Activated CD8-positive, alpha-beta T cell treated with anti-CD3 and anti-CD28 coated beads, Interleukin-2, amount 10 ng/mL, durations not matched to agents 7 days and 5 days (primary cell): ENCODE measurements around the gene SLC38A10. TPM values are rescaled to one million over a fixed set of nuclear protein-coding genes. Genes with fewer than 3 reads are reported as not detected.
A peak's percentile ranks its signal among the peaks of the same experiment; 100 is the strongest.

Source experiments
- ATAC-seq: fragments of 150-1000 bp; cut with Tn5 transposase; one replicate; pipeline ENCODE4 v1.10.0; 2021; ENCODE audit warnings: moderate library complexity
- CTCF ChIA-PET: fragments of 350-600 bp; sonication (Branson Sonifier 250); formaldehyde crosslinking; loops from one replicate; lab custom pipeline; 2021; ENCODE audit warnings: antibody characterized with exemption; lab: Charles Lee
- POLR2A ChIA-PET: fragments of 350-600 bp; sonication (Branson Sonifier 250); formaldehyde crosslinking; loops from one replicate; lab custom pipeline; 2021; ENCODE audit warnings: antibody characterized with exemption; lab: Charles Lee
- DNase-seq: peaks from one replicate; pipeline ENCODE4 v3.0.0-alpha.2; 2020
- H3K27ac Mint-ChIP-seq: one replicate; pipeline ENCODE4 v1.8.0; 2021; ENCODE audit warnings: mild to moderate bottlenecking, mixed read lengths
- H3K27me3 Mint-ChIP-seq: one replicate; pipeline ENCODE4 v1.8.0; 2021; ENCODE audit warnings: low read depth, mixed read lengths
- H3K36me3 Mint-ChIP-seq: one replicate; pipeline ENCODE4 v1.8.0; 2021; ENCODE audit warnings: low read depth, mixed read lengths
- H3K4me1 Mint-ChIP-seq: one replicate; pipeline ENCODE4 v1.8.0; 2021; ENCODE audit warnings: low read depth, mixed read lengths
- H3K4me3 Mint-ChIP-seq: one replicate; pipeline ENCODE4 v1.8.0; 2021; ENCODE audit warnings: mild to moderate bottlenecking, mixed read lengths
- H3K9me3 Mint-ChIP-seq: one replicate; pipeline ENCODE4 v1.8.0; 2022; ENCODE audit warnings: mixed read lengths; ENCODE audit not compliant: insufficient read depth
- total RNA-seq, 2 experiments: library from RNA; stranded (reverse); gene quantifications; one replicate each; pipeline ENCODE4 v1.2.3, GENCODE V29; 2021

SLC38A10 gene
- total RNA-seq, 2 experiments from 2014 or later, result 78.5 to 83.5 TPM

- Mint-ChIP-seq H3K27me3 (no peaks in the 10 kb centered on the region), H3K36me3 (no peaks in the 10 kb centered on the region), H3K27ac (no peak overlapping the region), H3K4me1 (no peaks in the 10 kb centered on the region), H3K9me3 (no peaks in the 10 kb centered on the region), H3K4me3 (no peak overlapping the region)
- DNase-seq (no peak), ATAC-seq (no peak)
- ChIA-PET CTCF (no interaction called here), POLR2A (no interaction called here)
Observed at GRCh38 chr17:81208651-81209050, 86.5 kb downstream of the SLC38A10 start.

- no peaks in the 10 kb centered on the region for H3K36me3 Mint-ChIP-seq
- DNase-seq (no peak), ATAC-seq (peak; percentile 56)
- H3K4me3 Mint-ChIP-seq, result no peak overlapping the region
- peak overlapping the region; percentile 70 for H3K27ac Mint-ChIP-seq
- H3K27me3 Mint-ChIP-seq, result no peaks in the 10 kb centered on the region
- ChIA-PET CTCF (no interaction called here), POLR2A (interaction anchor here (0.8 to 1.7 kb wide), 2 partner anchors 12 to 31 kb away, joined by 4 to 5 read pairs; partner anchors contain the start of genes NDUFAF8 and TEPSIN)
- H3K9me3 Mint-ChIP-seq, result no peaks in the 10 kb centered on the region
- H3K4me1 Mint-ChIP-seq, result no peaks in the 10 kb centered on the region
Observed at GRCh38 chr17:81207610-81208581, 87.2 kb downstream of the SLC38A10 start.

GRCh38 chr17:81206657-81207056, 88.5 kb downstream of the SLC38A10 start:
- CTCF ChIA-PET, result no interaction called here
- H3K4me3 Mint-ChIP-seq, result no peak overlapping the region
- H3K27ac Mint-ChIP-seq, result no peak overlapping the region
- POLR2A ChIA-PET, result interaction anchor here (1.7 kb wide), 1 partner anchor 33 kb away, joined by 5 read pairs; the partner anchor contains the start of genes NDUFAF8 and TEPSIN
- DNase-seq (no peak), ATAC-seq (no peak)
- no peaks in the 10 kb centered on the region for H3K36me3 Mint-ChIP-seq
- H3K9me3 Mint-ChIP-seq, result no peaks in the 10 kb centered on the region
- H3K27me3 Mint-ChIP-seq, result no peaks in the 10 kb centered on the region
- no peaks in the 10 kb centered on the region for H3K4me1 Mint-ChIP-seq

- Mint-ChIP-seq H3K4me3 (no peak overlapping the region), H3K27ac (no peak overlapping the region), H3K36me3 (no peaks in the 10 kb centered on the region), H3K4me1 (no peaks in the 10 kb centered on the region), H3K27me3 (no peaks in the 10 kb centered on the region), H3K9me3 (no peaks in the 10 kb centered on the region)
- CTCF ChIA-PET, result no interaction called here
- DNase-seq, result no peak
- no peak for ATAC-seq
- POLR2A ChIA-PET, result no interaction called here
Observed at GRCh38 chr17:81206166-81206565, 88.9 kb downstream of the SLC38A10 start.

GRCh38 chr17:81204578-81204977, 90.5 kb downstream of the SLC38A10 start:
- no peak for DNase-seq
- Mint-ChIP-seq H3K27ac (no peak overlapping the region), H3K36me3 (no peaks in the 10 kb centered on the region), H3K4me3 (no peak overlapping the region), H3K27me3 (no peaks in the 10 kb centered on the region), H3K9me3 (no peaks in the 10 kb centered on the region), H3K4me1 (no peaks in the 10 kb centered on the region)
- POLR2A ChIA-PET, result no interaction called here
- CTCF ChIA-PET, result no interaction called here
- ATAC-seq, result no peak

- no peak overlapping the region for H3K4me3 Mint-ChIP-seq
- no peaks in the 10 kb centered on the region for H3K4me1 Mint-ChIP-seq
- ATAC-seq, result no peak
- no peak for DNase-seq
- H3K9me3 Mint-ChIP-seq, result no peaks in the 10 kb centered on the region
- POLR2A ChIA-PET, result no interaction called here
- no peaks in the 10 kb centered on the region for H3K27me3 Mint-ChIP-seq
- CTCF ChIA-PET, result no interaction called here
- H3K27ac Mint-ChIP-seq, result no peak overlapping the region
- H3K36me3 Mint-ChIP-seq, result no peaks in the 10 kb centered on the region
Observed at GRCh38 chr17:81203136-81203535, 92.0 kb downstream of the SLC38A10 start.

GRCh38 chr17:81202318-81202717, 92.8 kb downstream of the SLC38A10 start:
- no peak for DNase-seq
- Mint-ChIP-seq H3K9me3 (no peaks in the 10 kb centered on the region), H3K4me1 (no peaks in the 10 kb centered on the region), H3K36me3 (no peaks in the 10 kb centered on the region), H3K27me3 (no peaks in the 10 kb centered on the region), H3K4me3 (no peak overlapping the region), H3K27ac (no peak overlapping the region)
- POLR2A ChIA-PET, result no interaction called here
- CTCF ChIA-PET, result no interaction called here
- no peak for ATAC-seq

GRCh38 chr17:81200695-81201580, 94.2 kb downstream of the SLC38A10 start:
- DNase-seq (peak; percentile 58), ATAC-seq (peak; percentile 79)
- H3K27ac Mint-ChIP-seq, result no peak overlapping the region
- no peaks in the 10 kb centered on the region for H3K36me3 Mint-ChIP-seq
- H3K4me1 Mint-ChIP-seq, result no peaks in the 10 kb centered on the region
- ChIA-PET POLR2A (no interaction called here), CTCF (interaction anchor here (1.3 kb wide), 1 partner anchor 57 kb away, joined by 3 read pairs; no protein-coding TSS in a partner anchor)
- no peak overlapping the region for H3K4me3 Mint-ChIP-seq
- H3K9me3 Mint-ChIP-seq, result no peaks in the 10 kb centered on the region
- no peaks in the 10 kb centered on the region for H3K27me3 Mint-ChIP-seq

- POLR2A ChIA-PET, result no interaction called here
- Mint-ChIP-seq H3K4me1 (no peaks in the 10 kb centered on the region), H3K36me3 (no peaks in the 10 kb centered on the region), H3K9me3 (no peaks in the 10 kb centered on the region), H3K27me3 (no peaks in the 10 kb centered on the region), H3K4me3 (no peak overlapping the region), H3K27ac (no peak overlapping the region)
- CTCF ChIA-PET, result interaction anchor here (1.3 kb wide), 1 partner anchor 56 kb away, joined by 3 read pairs; no protein-coding TSS in a partner anchor
- ATAC-seq (no peak), DNase-seq (no peak)
Observed at GRCh38 chr17:81200201-81200600, 94.9 kb downstream of the SLC38A10 start.

- ATAC-seq, result no peak
- H3K4me1 Mint-ChIP-seq, result no peaks in the 10 kb centered on the region
- DNase-seq, result no peak
- no peak overlapping the region for H3K4me3 Mint-ChIP-seq
- no peaks in the 10 kb centered on the region for H3K27me3 Mint-ChIP-seq
- POLR2A ChIA-PET, result no interaction called here
- no peaks in the 10 kb centered on the region for H3K36me3 Mint-ChIP-seq
- no peaks in the 10 kb centered on the region for H3K9me3 Mint-ChIP-seq
- CTCF ChIA-PET, result no interaction called here
- H3K27ac Mint-ChIP-seq, result no peak overlapping the region
Observed at GRCh38 chr17:81199482-81199830, 95.7 kb downstream of the SLC38A10 start.

- Mint-ChIP-seq H3K4me3 (no peak overlapping the region), H3K4me1 (no peaks in the 10 kb centered on the region), H3K36me3 (no peaks in the 10 kb centered on the region), H3K27ac (no peak overlapping the region), H3K9me3 (no peaks in the 10 kb centered on the region), H3K27me3 (no peaks in the 10 kb centered on the region)
- ATAC-seq (no peak), DNase-seq (no peak)
- ChIA-PET CTCF (no interaction called here), POLR2A (no interaction called here)
Observed at GRCh38 chr17:81198826-81199481, 96.2 kb downstream of the SLC38A10 start.
